BJ (cell line): ENCODE measurements around the gene AKR7A2. TPM values are rescaled to one million over a fixed set of nuclear protein-coding genes. Genes with fewer than 3 reads are reported as not detected.

Experiments
- CTCF ChIA-PET: fragments of 350-600 bp; formaldehyde crosslinking; extraction: SDS; loops from one replicate; lab custom pipeline; 2021; ENCODE audit warnings: antibody characterized with exemption, inconsistent platforms; lab: Yijun Ruan, JAX
- POLR2A ChIA-PET: fragments of 300-600 bp; sonication (Branson Sonifier 250); formaldehyde crosslinking; extraction: SDS; loops from one replicate; lab custom pipeline; 2021; ENCODE audit warnings: antibody characterized with exemption; lab: Charles Lee
- DNase-seq: peaks from one replicate; pipeline ENCODE4 v3.0.0-alpha.2; 2011; ENCODE audit warnings: low read depth
- H3K27me3 ChIP-seq: 2 replicates; pipeline ENCODE4 v1.6.0; 2011; ENCODE audit warnings: low read length; ENCODE audit not compliant: control insufficient read depth, insufficient read depth
- H3K36me3 ChIP-seq: 2 replicates; pipeline ENCODE4 v1.5.1; 2011; ENCODE audit warnings: low read length; ENCODE audit not compliant: control insufficient read depth, insufficient read depth
- H3K4me3 ChIP-seq: 2 replicates; pipeline ENCODE4 v1.5.1; 2011; ENCODE audit warnings: low read depth, mild to moderate bottlenecking, control low read depth, low read length
- CTCF ChIP-seq: IDR thresholded peaks from 2 replicates; pipeline ENCODE4 v1.5.1; 2011; ENCODE audit warnings: low read depth, mild to moderate bottlenecking, control low read depth, inconsistent platforms, low read length, moderate library complexity; ENCODE audit not compliant: insufficient read depth
- polyA plus RNA-seq: library from polyadenylated mRNA; depleted of rRNA; stranded (reverse); fragments of >200 nt; gene quantifications from 2 replicates; pipeline ENCODE4 v1.2.3, GENCODE V29; 2011

The AKR7A2 gene
- polyA plus RNA-seq, 1 experiment: 73.6 TPM

GRCh38 chr1:19359357-19359756 lies 47.4 kb upstream of the AKR7A2 start:
- ChIA-PET POLR2A (no interaction called here), CTCF (interaction anchor here (1.3 to 1.8 kb wide), 2 partner anchors 16 to 18 kb away, joined by 3 to 7 read pairs; no protein-coding TSS in a partner anchor)
- H3K36me3 ChIP-seq: peaks cover 14% of the 10 kb centered on the region
- TF ChIP-seq CTCF: no peak
- no peak overlapping the region for H3K4me3 ChIP-seq
- H3K27me3 ChIP-seq: no peaks in the 10 kb centered on the region
- no peak for DNase-seq

GRCh38 chr1:19358710-19359109 lies 46.8 kb upstream of the AKR7A2 start:
- no peak for DNase-seq
- no peaks in the 10 kb centered on the region for H3K27me3 ChIP-seq
- ChIA-PET CTCF (interaction anchor here (1.2 to 1.8 kb wide), 3 partner anchors 15 to 293 kb away, joined by 3 to 7 read pairs (median 3); no protein-coding TSS in a partner anchor), POLR2A (no interaction called here)
- peaks cover 16% of the 10 kb centered on the region for H3K36me3 ChIP-seq
- H3K4me3 ChIP-seq: no peak overlapping the region
- no peak for TF ChIP-seq CTCF

GRCh38 chr1:19357299-19357986 lies 45.5 kb upstream of the AKR7A2 start:
- Histone ChIP-seq H3K4me3 (no peak overlapping the region), H3K36me3 (peaks cover 19% of the 10 kb centered on the region), H3K27me3 (no peaks in the 10 kb centered on the region)
- no peak for DNase-seq
- POLR2A ChIA-PET: no interaction called here
- TF ChIP-seq CTCF: no peak
- CTCF ChIA-PET: no interaction called here

GRCh38 chr1:19356266-19356665 lies 44.3 kb upstream of the AKR7A2 start:
- H3K4me3 ChIP-seq: no peak overlapping the region
- POLR2A ChIA-PET: no interaction called here
- CTCF ChIA-PET: interaction anchor here (2.9 to 4.4 kb wide), 2 partner anchors 12 to 14 kb away, joined by 14 to 18 read pairs; no protein-coding TSS in a partner anchor
- H3K27me3 ChIP-seq: no peaks in the 10 kb centered on the region
- TF ChIP-seq CTCF: no peak
- no peak for DNase-seq
- peaks cover 25% of the 10 kb centered on the region for H3K36me3 ChIP-seq

- TF ChIP-seq CTCF: no peak
- Histone ChIP-seq H3K36me3 (peaks cover 30% of the 10 kb centered on the region), H3K4me3 (no peak overlapping the region), H3K27me3 (no peaks in the 10 kb centered on the region)
- ChIA-PET POLR2A (no interaction called here), CTCF (interaction anchor here (0.9 to 4.4 kb wide), 5 partner anchors 9 to 45 kb away, joined by 3 to 18 read pairs (median 5); no protein-coding TSS in a partner anchor)
- no peak for DNase-seq
These were observed 42.6 kb upstream of the AKR7A2 start for GRCh38 chr1:19354531-19354981.
